ENCODE measurements around the gene HPSE2.

- no peak for TF ChIP-seq GATA2 (IDR thresholded peaks at IDR 0.05; ENCODE audit: low read depth, low read length)
- TF ChIP-seq GATA3 (IDR thresholded peaks at IDR 0.05; ENCODE audit: low read depth, low read length), result no peak
Measured at GRCh38 chr10:98450618-98451017, 785.0 kb downstream of the HPSE2 start.

Measured in SH-SY5Y (cell line).